ENCODE measurements around the gene MEMO1. TPM values are rescaled to one million over a fixed set of nuclear protein-coding genes. Genes with fewer than 3 reads are reported as not detected.
"Not testable (repeated sequence)": the region's sequence is repeated elsewhere in the genome, so short reads cannot be mapped to it uniquely, and the experiment has no call there.

MEMO1 gene
- total RNA-seq, 1 donor from 2014 or later = 41.9 TPM

DNA sequence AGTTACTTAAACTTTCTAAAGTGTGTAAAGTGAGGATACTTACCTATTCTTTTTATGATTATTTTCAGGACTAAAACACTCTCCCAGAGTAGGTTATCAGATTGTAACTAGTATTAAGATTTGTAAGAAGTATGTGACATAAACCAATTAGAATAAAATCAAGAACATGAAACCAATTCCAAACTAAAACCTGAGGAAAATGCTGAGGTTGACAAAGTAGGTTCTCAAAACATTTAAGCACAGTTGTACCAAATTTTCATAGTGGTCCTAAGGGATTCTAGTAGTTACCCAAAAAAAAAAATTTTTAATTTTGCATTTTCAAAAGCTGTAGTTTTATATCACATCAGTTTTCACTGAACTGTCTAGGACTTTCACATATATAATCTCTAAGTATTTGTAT is 157.3 kb downstream of the MEMO1 start:
- Histone ChIP-seq H3K27ac (replicated peaks) (no peak overlapping the region), H3K36me3 (peaks cover 5% of the 10 kb centered on the region), H3K4me1 (no peaks in the 10 kb centered on the region), H3K27me3 (ENCODE audit: low read depth) (no peaks in the 10 kb centered on the region), H3K9me3 (replicated peaks) (no peaks in the 10 kb centered on the region), H3K4me3 (no peak overlapping the region)
- intact Hi-C loops (cut with micrococcal nuclease) = no loop called here
- TF ChIP-seq, protein P1, sequence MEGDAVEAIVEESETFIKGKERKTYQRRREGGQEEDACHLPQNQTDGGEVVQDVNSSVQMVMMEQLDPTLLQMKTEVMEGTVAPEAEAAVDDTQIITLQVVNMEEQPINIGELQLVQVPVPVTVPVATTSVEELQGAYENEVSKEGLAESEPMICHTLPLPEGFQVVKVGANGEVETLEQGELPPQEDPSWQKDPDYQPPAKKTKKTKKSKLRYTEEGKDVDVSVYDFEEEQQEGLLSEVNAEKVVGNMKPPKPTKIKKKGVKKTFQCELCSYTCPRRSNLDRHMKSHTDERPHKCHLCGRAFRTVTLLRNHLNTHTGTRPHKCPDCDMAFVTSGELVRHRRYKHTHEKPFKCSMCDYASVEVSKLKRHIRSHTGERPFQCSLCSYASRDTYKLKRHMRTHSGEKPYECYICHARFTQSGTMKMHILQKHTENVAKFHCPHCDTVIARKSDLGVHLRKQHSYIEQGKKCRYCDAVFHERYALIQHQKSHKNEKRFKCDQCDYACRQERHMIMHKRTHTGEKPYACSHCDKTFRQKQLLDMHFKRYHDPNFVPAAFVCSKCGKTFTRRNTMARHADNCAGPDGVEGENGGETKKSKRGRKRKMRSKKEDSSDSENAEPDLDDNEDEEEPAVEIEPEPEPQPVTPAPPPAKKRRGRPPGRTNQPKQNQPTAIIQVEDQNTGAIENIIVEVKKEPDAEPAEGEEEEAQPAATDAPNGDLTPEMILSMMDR (IDR thresholded peaks at IDR 0.05; ENCODE audit: borderline replicate concordance) = no peak
- DNase-seq = no peak

DNA sequence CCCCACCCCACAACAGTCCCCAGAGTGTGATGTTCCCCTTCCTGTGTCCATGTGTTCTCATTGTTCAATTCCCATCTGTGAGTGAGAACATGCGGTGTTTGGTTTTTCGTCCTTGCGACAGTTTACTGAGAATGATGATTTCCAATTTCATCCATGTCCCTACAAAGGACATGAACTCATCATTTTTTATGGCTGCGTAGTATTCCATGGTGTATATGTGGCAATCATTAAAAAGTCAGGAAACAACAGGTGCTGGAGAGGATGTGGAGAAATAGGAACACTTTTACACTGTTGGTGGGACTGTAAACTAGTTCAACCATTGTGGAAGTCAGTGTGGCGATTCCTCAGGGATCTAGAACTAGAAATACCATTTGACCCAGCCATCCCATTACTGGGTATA is 168.7 kb downstream of the MEMO1 start:
- H3K9me3 ChIP-seq (replicated peaks); H3K4me3 ChIP-seq; intact Hi-C loops (cut with micrococcal nuclease); H3K36me3 ChIP-seq; H3K27me3 ChIP-seq (ENCODE audit: low read depth); H3K4me1 ChIP-seq; DNase-seq; H3K27ac ChIP-seq (replicated peaks): not testable (repeated sequence)

DNA sequence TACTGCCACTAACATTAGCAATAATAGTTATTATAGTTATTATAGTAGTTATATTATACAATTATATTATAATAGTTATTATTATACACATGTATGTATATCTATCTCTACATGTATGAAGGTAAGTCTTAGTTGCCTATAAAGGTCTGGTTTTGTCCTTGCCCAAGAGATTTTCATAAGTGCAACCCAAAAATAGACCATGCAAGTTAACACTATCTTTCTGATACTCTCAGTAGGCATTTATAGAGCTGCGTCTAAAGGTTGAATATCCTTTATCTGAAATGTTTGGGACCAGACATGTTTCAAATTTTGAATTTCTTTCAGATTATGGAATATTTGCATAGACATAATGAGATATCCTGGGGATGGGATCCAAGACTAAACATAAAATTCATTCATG is 175.4 kb downstream of the MEMO1 start:
- no peaks in the 10 kb centered on the region for H3K27me3 ChIP-seq (ENCODE audit: low read depth)
- peaks cover 2% of the 10 kb centered on the region for H3K9me3 ChIP-seq (replicated peaks)
- no peak for DNase-seq
- TF ChIP-seq, protein P1 (IDR thresholded peaks at IDR 0.05; ENCODE audit: borderline replicate concordance) = no peak
- H3K4me1 ChIP-seq = peaks cover 15% of the 10 kb centered on the region
- peak overlapping the region; percentile 14 for H3K27ac ChIP-seq (replicated peaks)
- no peak overlapping the region for H3K4me3 ChIP-seq
- H3K36me3 ChIP-seq = no peaks in the 10 kb centered on the region
- intact Hi-C loops (cut with micrococcal nuclease) = no loop called here

DNA sequence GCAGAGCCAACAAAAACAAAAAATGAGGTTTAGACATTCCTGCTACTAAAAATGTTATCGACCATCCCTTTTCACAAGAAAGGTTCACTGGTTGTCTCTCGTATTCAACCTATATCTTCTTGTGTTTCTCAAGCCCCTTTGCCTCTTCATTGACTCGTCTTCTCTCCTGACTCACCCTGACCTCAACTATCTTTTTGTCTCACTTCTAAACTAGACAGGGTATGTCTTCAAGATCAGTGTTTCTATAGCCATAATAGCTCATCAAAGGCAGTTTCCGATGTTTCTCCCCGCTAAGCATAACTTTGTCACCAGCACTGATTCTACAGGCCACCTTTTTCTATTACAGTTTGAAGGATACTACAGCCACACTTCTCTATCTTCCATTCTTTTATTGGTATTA is 178.4 kb downstream of the MEMO1 start:
- peaks cover 16% of the 10 kb centered on the region for H3K9me3 ChIP-seq (replicated peaks)
- H3K4me3 ChIP-seq = no peak overlapping the region
- DNase-seq = no peak
- TF ChIP-seq, protein P1 (IDR thresholded peaks at IDR 0.05; ENCODE audit: borderline replicate concordance) = no peak
- H3K27ac ChIP-seq (replicated peaks) = no peak overlapping the region
- intact Hi-C loops (cut with micrococcal nuclease) = no loop called here
- no peaks in the 10 kb centered on the region for H3K27me3 ChIP-seq (ENCODE audit: low read depth)
- H3K36me3 ChIP-seq = no peaks in the 10 kb centered on the region
- H3K4me1 ChIP-seq = peaks cover 15% of the 10 kb centered on the region

DNA sequence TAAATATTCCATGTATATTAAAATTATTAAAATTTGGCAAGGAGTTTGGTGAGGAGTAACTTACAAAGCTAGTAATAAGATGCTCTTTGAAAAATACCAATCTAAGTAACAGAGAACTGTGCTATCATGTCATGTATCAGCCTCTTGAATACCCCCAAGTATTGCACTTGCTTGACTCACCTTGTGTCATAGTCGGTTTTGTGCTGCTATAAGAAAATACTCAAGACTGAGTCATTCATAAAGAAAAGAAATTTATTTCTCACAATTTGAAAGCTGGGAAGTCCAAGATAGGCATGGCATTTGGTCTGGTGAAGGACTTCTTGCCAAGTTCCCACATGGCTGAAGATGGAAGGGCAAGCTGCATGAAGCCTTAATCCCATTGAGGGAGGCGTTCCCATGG is 179.2 kb downstream of the MEMO1 start:
- H3K4me3 ChIP-seq = no peak overlapping the region
- H3K9me3 ChIP-seq (replicated peaks) = peaks cover 16% of the 10 kb centered on the region
- no peaks in the 10 kb centered on the region for H3K36me3 ChIP-seq
- H3K4me1 ChIP-seq = peaks cover 10% of the 10 kb centered on the region
- H3K27ac ChIP-seq (replicated peaks) = no peak overlapping the region
- no peak for DNase-seq
- intact Hi-C loops (cut with micrococcal nuclease) = no loop called here
- no peaks in the 10 kb centered on the region for H3K27me3 ChIP-seq (ENCODE audit: low read depth)
- TF ChIP-seq, protein P1 (IDR thresholded peaks at IDR 0.05; ENCODE audit: borderline replicate concordance) = no peak

DNA sequence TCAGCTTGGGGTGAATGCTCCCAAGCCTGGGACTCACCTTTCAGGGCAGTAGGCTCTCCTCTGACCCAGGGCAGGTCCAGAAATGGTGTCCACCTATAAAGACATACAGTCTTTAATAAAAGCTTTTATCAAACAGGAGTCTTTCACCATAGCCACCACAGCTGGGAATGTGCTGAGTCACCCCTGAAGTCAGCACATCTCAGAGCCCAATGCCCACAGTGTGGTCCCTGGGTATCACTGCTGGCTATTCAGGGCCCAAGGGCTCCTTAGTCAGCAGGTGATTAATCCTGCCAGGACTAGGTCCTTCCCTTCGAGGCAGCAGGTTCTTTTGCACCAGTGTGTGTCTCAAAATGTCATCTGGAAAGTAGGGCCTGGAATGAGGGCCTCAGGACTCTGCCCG is 181.9 kb downstream of the MEMO1 start:
- intact Hi-C loops (cut with micrococcal nuclease) = no loop called here
- peaks cover 16% of the 10 kb centered on the region for H3K9me3 ChIP-seq (replicated peaks)
- TF ChIP-seq, protein P1 (IDR thresholded peaks at IDR 0.05; ENCODE audit: borderline replicate concordance) = no peak
- H3K4me1 ChIP-seq = no peaks in the 10 kb centered on the region
- H3K27me3 ChIP-seq (ENCODE audit: low read depth) = no peaks in the 10 kb centered on the region
- DNase-seq = no peak
- no peak overlapping the region for H3K27ac ChIP-seq (replicated peaks)
- H3K36me3 ChIP-seq = no peaks in the 10 kb centered on the region
- no peak overlapping the region for H3K4me3 ChIP-seq

Data from left ventricle myocardium inferior (tissue), 1 donor.